ENCODE measurements around the gene SDK2. TPM values are rescaled to one million over a fixed set of nuclear protein-coding genes. Genes with fewer than 3 reads are reported as not detected.

Gene SDK2
- total RNA-seq, 3 donors from 2014 or later (not counting 1 experiment from before 2014, with no cell fraction given) = 0.41 to 0.90 (median 0.49) TPM

DNA sequence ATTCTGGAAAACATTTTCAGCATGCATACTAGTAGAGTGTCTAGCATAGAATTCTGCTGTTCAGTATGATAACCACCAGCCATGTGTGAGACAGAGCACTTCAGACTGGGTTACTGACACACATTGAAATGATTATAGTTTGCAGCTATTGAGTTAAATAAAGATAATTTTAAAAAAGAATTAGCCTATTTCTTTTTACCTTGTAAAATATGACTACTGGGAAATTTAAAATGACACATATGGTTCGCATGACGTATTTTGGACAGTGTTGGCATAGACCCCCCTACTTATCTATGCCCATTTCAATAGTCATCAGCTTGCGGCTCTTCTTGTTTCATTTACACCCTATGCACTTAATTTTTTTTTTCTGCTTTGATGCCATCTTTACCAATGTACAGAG, 4.7 kb upstream of the SDK2 start:
- intact Hi-C loops (cut with micrococcal nuclease) = no loop called here
- H3K9me3 Mint-ChIP-seq = peaks cover 0 to 3% of the 10 kb centered on the region in 2 donors
- peaks cover 37 to 53% of the 10 kb centered on the region in 2 donors for H3K27me3 Mint-ChIP-seq (ENCODE audit: low read depth in 2 of 2)
- peaks cover 13% of the 10 kb centered on the region for H3K27me3 ChIP-seq (ENCODE audit: control insufficient read depth, insufficient read depth, low read length)
- no peak overlapping the region for H3K27ac ChIP-seq (ENCODE audit: low read length)
- TF ChIP-seq CTCF (IDR thresholded peaks at IDR 0.05) = no peak
- 87% methylated on average over 3 of the region's 3 CpGs for WGBS (ENCODE audit: insufficient coverage)
- H3K36me3 Mint-ChIP-seq = no peaks in the 10 kb centered on the region
- no peak for ATAC-seq
- H3K36me3 ChIP-seq (ENCODE audit: control insufficient read depth, insufficient read depth, low read length) = no peaks in the 10 kb centered on the region
- H3K9me3 ChIP-seq (ENCODE audit: control insufficient read depth, insufficient read depth, low read length) = no peaks in the 10 kb centered on the region
- peaks cover 0 to 4% of the 10 kb centered on the region in 2 donors for H3K4me1 Mint-ChIP-seq
- no peak for DNase-seq
- H3K27ac Mint-ChIP-seq = no peak overlapping the region
- H3K4me3 ChIP-seq (ENCODE audit: low read length) = no peak overlapping the region
- peaks cover 10% of the 10 kb centered on the region for H3K4me1 ChIP-seq (ENCODE audit: control insufficient read depth, insufficient read depth, low read length)
- H3K4me3 Mint-ChIP-seq = no peak overlapping the region

- Mint-ChIP-seq H3K4me1 (peaks cover 0 to 6% of the 10 kb centered on the region in 2 donors), H3K9me3 (peaks cover 0 to 1% of the 10 kb centered on the region in 2 donors), H3K27ac (no peak overlapping the region), H3K4me3 (no peak overlapping the region), H3K36me3 (no peaks in the 10 kb centered on the region), H3K27me3 (ENCODE audit: low read depth in 2 of 2) (peaks cover 38 to 49% of the 10 kb centered on the region in 2 donors)
- 97% methylated on average over 3 of the region's 3 CpGs for WGBS (ENCODE audit: insufficient coverage)
- ATAC-seq (no peak), DNase-seq (no peak)
- H3K27me3 ChIP-seq (ENCODE audit: control insufficient read depth, insufficient read depth, low read length) = peaks cover 13% of the 10 kb centered on the region
- peaks cover 15% of the 10 kb centered on the region for H3K4me1 ChIP-seq (ENCODE audit: control insufficient read depth, insufficient read depth, low read length)
- no peaks in the 10 kb centered on the region for H3K36me3 ChIP-seq (ENCODE audit: control insufficient read depth, insufficient read depth, low read length)
- H3K4me3 ChIP-seq (ENCODE audit: low read length) = no peak overlapping the region
- intact Hi-C loops (cut with micrococcal nuclease) = no loop called here
- H3K27ac ChIP-seq (ENCODE audit: low read length) = no peak overlapping the region
- TF ChIP-seq CTCF (IDR thresholded peaks at IDR 0.05) = no peak
- no peaks in the 10 kb centered on the region for H3K9me3 ChIP-seq (ENCODE audit: control insufficient read depth, insufficient read depth, low read length)
These were observed 4.2 kb upstream of the SDK2 start for GRCh38 chr17:73648543-73648820.

GRCh38 chr17:73647772-73648542, 3.7 kb upstream of the SDK2 start:
- Histone ChIP-seq H3K4me1 (ENCODE audit: control insufficient read depth, insufficient read depth, low read length) (peaks cover 20% of the 10 kb centered on the region), H3K4me3 (ENCODE audit: low read length) (no peak overlapping the region), H3K27ac (ENCODE audit: low read length) (no peak overlapping the region), H3K36me3 (ENCODE audit: control insufficient read depth, insufficient read depth, low read length) (no peaks in the 10 kb centered on the region), H3K27me3 (ENCODE audit: control insufficient read depth, insufficient read depth, low read length) (peaks cover 15% of the 10 kb centered on the region), H3K9me3 (ENCODE audit: control insufficient read depth, insufficient read depth, low read length) (no peaks in the 10 kb centered on the region)
- ATAC-seq = no peak
- Mint-ChIP-seq H3K9me3 (no peaks in the 10 kb centered on the region), H3K27me3 (ENCODE audit: low read depth in 2 of 2) (peaks cover 40 to 45% of the 10 kb centered on the region in 2 donors), H3K36me3 (no peaks in the 10 kb centered on the region), H3K27ac (no peak overlapping the region), H3K4me3 (no peak overlapping the region), H3K4me1 (peaks cover 0 to 8% of the 10 kb centered on the region in 2 donors)
- DNase-seq = no peak
- intact Hi-C loops (cut with micrococcal nuclease) = no loop called here
- TF ChIP-seq CTCF (IDR thresholded peaks at IDR 0.05) = no peak
- WGBS (ENCODE audit: insufficient coverage) = 89% methylated on average over 12 of the region's 12 CpGs

- DNase-seq = no peak
These were observed 3.1 kb upstream of the SDK2 start for GRCh38 chr17:73647301-73647695.

More at GRCh38 chr17:73647301-73647695, 3.1 kb upstream of the SDK2 start:
- WGBS (ENCODE audit: insufficient coverage) = 84% methylated on average over 12 of the region's 12 CpGs
- H3K4me1 ChIP-seq (ENCODE audit: control insufficient read depth, insufficient read depth, low read length) = peaks cover 25% of the 10 kb centered on the region
- Mint-ChIP-seq H3K4me1 (peaks cover 0 to 11% of the 10 kb centered on the region in 2 donors), H3K36me3 (no peaks in the 10 kb centered on the region), H3K4me3 (no peak overlapping the region), H3K9me3 (no peaks in the 10 kb centered on the region), H3K27me3 (ENCODE audit: low read depth in 2 of 2) (peaks cover 44 to 45% of the 10 kb centered on the region in 2 donors), H3K27ac (no peak overlapping the region)
- H3K36me3 ChIP-seq (ENCODE audit: control insufficient read depth, insufficient read depth, low read length) = no peaks in the 10 kb centered on the region
- H3K4me3 ChIP-seq (ENCODE audit: low read length) = no peak overlapping the region
- H3K9me3 ChIP-seq (ENCODE audit: control insufficient read depth, insufficient read depth, low read length) = no peaks in the 10 kb centered on the region
- TF ChIP-seq CTCF (IDR thresholded peaks at IDR 0.05) = no peak
- intact Hi-C loops (cut with micrococcal nuclease) = no loop called here
- ATAC-seq = no peak
- peaks cover 20% of the 10 kb centered on the region for H3K27me3 ChIP-seq (ENCODE audit: control insufficient read depth, insufficient read depth, low read length)
- H3K27ac ChIP-seq (ENCODE audit: low read length) = no peak overlapping the region
